Panc1 (cell line): Measurements from ENCODE around the gene CSMD2.

Experiments used
- POLR2AphosphoS5 ChIP-seq: IDR thresholded peaks from 2 replicates; pipeline ENCODE4 v1.6.1; 2012; ENCODE audit warnings: mild to moderate bottlenecking, low read depth, low read length, moderate library complexity
- SIN3A ChIP-seq: IDR thresholded peaks from 2 replicates; pipeline ENCODE4 v1.6.1; 2012; ENCODE audit warnings: low read depth, mild to moderate bottlenecking, low read length, moderate library complexity, borderline replicate concordance; ENCODE audit not compliant: insufficient read depth
- TF ChIP-seq, protein P1 (sequence below): fragments of 450-650 bp; IDR thresholded peaks from 2 replicates; pipeline ENCODE4 v1.5.1; 2017; ENCODE audit warnings: mild to moderate bottlenecking
- TF ChIP-seq, protein P2 (sequence below), 2 experiments: IDR thresholded peaks; 2 replicates each; pipeline ENCODE4 v1.6.1; 2011 to 2012; ENCODE audit warnings: low read depth in 2 of 2, control low read depth in 1 of 2, low read length in 1 of 2, mild to moderate bottlenecking in 1 of 2, moderate library complexity in 1 of 2; ENCODE audit not compliant: insufficient read depth in 1 of 2

DNA sequence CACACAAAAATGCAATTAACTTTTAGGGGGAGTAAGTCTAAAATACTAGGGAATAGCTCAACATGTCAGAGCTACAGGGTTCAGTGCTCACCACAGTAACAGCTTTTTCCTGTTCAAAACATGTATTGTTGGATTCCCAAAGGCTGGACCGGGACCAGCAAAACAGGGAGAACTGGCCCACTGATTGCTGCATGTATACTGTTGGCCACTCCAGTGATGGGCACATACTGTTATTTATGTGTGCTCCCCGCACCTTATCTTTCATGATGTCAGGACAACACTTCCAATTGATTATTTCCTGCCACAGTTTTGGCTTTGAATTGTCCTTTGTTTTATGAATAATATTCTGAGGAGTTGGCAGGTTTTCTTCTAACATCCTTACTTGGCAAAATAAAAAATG is 250.5 kb downstream of the CSMD2 start:
- TF ChIP-seq, protein P1, sequence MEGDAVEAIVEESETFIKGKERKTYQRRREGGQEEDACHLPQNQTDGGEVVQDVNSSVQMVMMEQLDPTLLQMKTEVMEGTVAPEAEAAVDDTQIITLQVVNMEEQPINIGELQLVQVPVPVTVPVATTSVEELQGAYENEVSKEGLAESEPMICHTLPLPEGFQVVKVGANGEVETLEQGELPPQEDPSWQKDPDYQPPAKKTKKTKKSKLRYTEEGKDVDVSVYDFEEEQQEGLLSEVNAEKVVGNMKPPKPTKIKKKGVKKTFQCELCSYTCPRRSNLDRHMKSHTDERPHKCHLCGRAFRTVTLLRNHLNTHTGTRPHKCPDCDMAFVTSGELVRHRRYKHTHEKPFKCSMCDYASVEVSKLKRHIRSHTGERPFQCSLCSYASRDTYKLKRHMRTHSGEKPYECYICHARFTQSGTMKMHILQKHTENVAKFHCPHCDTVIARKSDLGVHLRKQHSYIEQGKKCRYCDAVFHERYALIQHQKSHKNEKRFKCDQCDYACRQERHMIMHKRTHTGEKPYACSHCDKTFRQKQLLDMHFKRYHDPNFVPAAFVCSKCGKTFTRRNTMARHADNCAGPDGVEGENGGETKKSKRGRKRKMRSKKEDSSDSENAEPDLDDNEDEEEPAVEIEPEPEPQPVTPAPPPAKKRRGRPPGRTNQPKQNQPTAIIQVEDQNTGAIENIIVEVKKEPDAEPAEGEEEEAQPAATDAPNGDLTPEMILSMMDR, result no peak
- no peak for TF ChIP-seq POLR2AphosphoS5
- TF ChIP-seq, protein P2, sequence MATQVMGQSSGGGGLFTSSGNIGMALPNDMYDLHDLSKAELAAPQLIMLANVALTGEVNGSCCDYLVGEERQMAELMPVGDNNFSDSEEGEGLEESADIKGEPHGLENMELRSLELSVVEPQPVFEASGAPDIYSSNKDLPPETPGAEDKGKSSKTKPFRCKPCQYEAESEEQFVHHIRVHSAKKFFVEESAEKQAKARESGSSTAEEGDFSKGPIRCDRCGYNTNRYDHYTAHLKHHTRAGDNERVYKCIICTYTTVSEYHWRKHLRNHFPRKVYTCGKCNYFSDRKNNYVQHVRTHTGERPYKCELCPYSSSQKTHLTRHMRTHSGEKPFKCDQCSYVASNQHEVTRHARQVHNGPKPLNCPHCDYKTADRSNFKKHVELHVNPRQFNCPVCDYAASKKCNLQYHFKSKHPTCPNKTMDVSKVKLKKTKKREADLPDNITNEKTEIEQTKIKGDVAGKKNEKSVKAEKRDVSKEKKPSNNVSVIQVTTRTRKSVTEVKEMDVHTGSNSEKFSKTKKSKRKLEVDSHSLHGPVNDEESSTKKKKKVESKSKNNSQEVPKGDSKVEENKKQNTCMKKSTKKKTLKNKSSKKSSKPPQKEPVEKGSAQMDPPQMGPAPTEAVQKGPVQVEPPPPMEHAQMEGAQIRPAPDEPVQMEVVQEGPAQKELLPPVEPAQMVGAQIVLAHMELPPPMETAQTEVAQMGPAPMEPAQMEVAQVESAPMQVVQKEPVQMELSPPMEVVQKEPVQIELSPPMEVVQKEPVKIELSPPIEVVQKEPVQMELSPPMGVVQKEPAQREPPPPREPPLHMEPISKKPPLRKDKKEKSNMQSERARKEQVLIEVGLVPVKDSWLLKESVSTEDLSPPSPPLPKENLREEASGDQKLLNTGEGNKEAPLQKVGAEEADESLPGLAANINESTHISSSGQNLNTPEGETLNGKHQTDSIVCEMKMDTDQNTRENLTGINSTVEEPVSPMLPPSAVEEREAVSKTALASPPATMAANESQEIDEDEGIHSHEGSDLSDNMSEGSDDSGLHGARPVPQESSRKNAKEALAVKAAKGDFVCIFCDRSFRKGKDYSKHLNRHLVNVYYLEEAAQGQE (IDR thresholded peaks at IDR 0.05; ENCODE audit: insufficient read depth in 1 of 2, low read depth in 2 of 2, low read length in 1 of 2), result no peak
- TF ChIP-seq SIN3A, result no peak
